CD4-positive, alpha-beta T cell treated with Interleukin-4 for 1 hour (primary cell): ENCODE measurements around the gene OR2T35.
"Not testable (repeated sequence)": the region's sequence is repeated elsewhere in the genome, so short reads cannot be mapped to it uniquely, and the experiment has no call there.

Source experiments
- DNase-seq, 2 donors: peaks; one replicate each; pipeline ENCODE4 v3.0.0-alpha.2; 2020 to 2022

OR2T35 gene

GRCh38 chr1:248645178-248645577, at the start of gene OR2T35:
Gene OR2T35, minus strand, starts transcription at chr1:248645278. Its CDS starts 6,020 bp downstream, at chr1:248639258.
- not testable (repeated sequence) for DNase-seq

GRCh38 chr1:248691567-248692155, 46.6 kb upstream of the OR2T35 start:
- DNase-seq = no peak

DNA sequence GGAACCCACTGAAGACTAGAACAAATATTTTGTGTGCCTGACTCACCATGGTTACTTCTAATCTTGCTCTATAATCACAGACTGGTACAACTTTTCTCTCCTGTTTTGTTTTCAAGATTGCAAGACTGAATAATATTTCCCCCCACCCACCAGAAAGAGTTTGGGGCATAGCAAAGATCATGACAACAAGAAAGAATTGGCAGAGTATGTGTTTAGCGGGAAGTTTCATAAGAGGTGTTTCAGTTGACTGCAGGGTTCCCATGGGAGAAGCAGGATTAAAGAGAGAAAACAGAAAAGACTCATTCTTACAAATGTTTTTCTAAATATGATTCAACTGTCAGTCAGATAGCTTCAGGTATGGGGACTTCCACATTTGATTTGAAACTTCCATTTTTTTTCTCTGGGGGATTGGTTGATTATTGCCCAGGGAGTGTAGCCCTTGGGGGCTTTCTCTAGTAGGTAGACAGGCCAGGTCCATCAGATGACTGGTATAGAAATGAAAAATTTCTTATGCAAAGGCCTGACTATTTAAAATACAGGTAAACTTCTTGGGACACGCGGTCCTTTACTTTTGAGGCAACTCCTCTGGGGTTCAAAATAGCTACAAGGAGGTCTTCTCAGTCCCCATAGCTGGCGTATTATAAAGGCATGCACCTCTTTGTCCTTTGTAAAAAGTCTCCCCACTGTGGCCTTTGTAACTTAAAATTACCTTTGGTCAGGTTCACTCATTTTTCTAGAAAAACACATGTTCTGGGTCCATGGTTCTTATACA, 43.6 kb upstream of the OR2T35 start:
- DNase-seq = no peak

GRCh38 chr1:248686815-248687214, 41.7 kb upstream of the OR2T35 start:
- DNase-seq = peak; percentile 20 to 23

GRCh38 chr1:248681651-248682050, 36.6 kb upstream of the OR2T35 start:
- no peak for DNase-seq

DNA sequence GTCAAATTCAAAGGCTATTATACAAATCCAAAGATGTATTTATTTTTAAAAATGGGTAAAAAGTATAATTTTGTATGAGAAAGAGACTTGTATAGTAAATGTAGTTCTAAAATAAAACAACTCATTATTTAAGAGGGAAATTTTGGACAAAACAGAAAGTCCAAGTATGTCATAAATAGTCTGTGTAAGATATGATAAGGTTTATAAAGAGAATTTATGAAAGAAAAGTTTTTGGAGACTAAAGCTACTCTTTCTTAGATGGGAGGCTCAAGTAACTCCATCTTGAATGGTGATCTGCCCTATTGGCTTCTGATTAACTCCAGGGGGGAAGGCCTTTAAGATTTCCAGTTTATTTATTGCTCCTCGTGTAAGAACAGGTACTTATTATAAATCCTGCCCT, 24.9 kb upstream of the OR2T35 start:
- no peak for DNase-seq

DNA sequence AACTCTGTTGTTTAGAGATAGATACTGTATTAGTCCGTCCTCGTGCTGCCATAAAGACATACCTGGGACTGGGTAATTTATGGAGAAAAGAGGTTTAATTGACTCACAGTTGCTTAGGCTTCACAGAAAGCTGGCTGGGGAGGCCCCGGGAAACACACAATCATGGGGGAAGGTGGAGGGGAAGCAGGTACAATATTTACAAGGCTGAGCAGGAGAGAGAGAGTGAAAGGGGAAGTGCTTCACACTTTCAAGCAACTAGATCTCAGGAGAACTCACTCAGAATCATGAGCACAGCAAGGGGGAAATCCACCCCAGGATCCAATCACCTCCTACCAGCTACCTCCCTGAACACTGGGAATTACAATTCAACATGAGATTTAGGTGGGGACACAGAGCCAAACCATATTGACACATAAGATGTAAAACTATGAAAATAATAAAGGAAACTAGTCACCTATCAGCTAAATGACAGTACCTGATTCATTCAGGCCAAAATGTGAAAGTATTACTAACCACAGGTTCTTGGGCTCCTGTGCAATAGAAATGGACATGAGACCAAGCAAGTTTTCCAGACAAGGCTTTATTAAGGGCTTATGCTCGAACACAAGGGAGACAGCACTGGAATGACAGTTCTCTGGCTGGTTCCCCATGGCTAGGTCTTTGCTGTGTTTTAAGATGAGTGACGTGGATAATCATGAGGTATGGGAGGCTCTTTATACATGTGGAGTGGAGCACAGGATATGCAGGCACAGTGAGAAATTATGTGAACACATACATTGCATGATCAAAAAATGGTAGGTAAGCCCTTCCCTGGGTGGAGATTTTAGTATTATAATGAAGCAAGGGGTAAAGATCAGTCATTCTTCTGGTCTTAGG, 18.6 kb upstream of the OR2T35 start:
- peak in 1 of 2 donors; percentile 16 for DNase-seq

- DNase-seq = not testable (repeated sequence)
Observed at GRCh38 chr1:248656797-248657196, 11.7 kb upstream of the OR2T35 start.

DNA sequence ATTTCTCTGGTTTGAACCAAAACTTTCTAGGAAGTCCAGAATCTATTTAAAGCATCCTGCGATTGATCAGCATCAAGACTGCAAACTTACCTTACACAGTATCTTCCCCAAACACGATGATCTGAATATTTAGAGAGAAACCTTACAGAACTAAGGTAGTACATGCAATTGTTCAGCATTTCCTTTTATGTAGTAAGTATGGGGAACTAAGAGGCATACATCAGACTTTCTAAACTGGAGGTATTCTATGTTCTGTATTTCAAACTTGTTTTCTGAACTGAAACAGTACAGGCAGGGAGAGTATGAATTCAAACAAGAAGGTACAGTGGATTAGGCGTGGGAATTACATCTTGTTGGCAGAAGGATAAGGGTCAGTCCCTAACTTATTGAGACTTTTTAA, 10.3 kb upstream of the OR2T35 start, which contains the start of gene OR2T27:
TSS of gene OR2T27 (minus strand) at position 175 of the 400 bp plus-strand sequence. CDS start 4,644 bp downstream, outside the sequence.
- not testable (repeated sequence) for DNase-seq

GRCh38 chr1:248648770-248649536, 3.9 kb upstream of the OR2T35 start:
- not testable (repeated sequence) for DNase-seq

GRCh38 chr1:248642971-248643651, 2.0 kb downstream of the OR2T35 start:
- not testable (repeated sequence) for DNase-seq

DNA sequence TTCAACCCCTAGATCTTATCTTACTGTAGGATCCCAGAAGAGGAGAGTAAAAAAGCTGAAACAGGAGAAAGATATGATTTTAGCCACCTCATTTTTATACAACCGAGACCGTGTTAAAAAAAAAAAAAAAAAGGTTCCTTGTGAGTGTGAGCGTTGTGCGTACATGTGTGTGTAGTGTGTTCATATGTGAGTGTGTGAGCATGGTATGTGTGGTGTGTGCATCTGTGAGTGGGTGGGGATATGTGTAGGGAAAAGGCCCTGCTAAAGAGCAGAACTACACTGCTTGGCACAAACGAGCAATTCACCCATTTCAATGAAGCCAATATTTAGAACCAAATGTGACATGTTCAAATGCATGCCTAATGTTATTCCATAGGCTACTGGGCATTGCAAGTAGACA, 3.5 kb downstream of the OR2T35 start:
- not testable (repeated sequence) for DNase-seq

- DNase-seq = not testable (repeated sequence)
Observed at GRCh38 chr1:248640906-248641305, 4.2 kb downstream of the OR2T35 start.

GRCh38 chr1:248639652-248640051, 5.4 kb downstream of the OR2T35 start:
- not testable (repeated sequence) for DNase-seq

- not testable (repeated sequence) for DNase-seq
Observed at GRCh38 chr1:248636612-248637011, 8.5 kb downstream of the OR2T35 start.

GRCh38 chr1:248634991-248635390, 10.1 kb downstream of the OR2T35 start, which contains the start of gene OR2T11:
Gene OR2T11, minus strand, starts transcription at chr1:248635091. Its CDS starts 7,963 bp downstream, at chr1:248627128.
- DNase-seq = not testable (repeated sequence)

- DNase-seq = no peak
Observed at GRCh38 chr1:248631354-248632008, 13.6 kb downstream of the OR2T35 start.

DNA sequence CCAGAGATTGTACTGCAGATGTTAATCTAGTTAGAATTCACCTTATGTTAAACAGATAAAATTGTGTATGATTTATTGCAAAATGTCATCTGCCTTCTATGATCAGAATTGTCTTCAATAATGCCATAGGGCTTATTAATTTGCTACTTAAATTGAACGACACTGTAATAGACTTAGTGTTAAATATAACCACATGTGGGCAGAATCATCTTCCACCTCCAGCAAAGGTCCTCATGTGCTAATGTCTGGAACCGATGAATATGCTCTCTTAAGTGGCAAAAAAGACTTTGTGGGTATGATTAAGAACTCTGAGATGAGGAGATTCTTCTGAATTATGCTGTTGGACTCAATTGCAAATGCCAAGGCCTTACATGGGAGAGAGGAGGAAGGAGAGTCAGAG, 14.5 kb downstream of the OR2T35 start:
- no peak for DNase-seq

- DNase-seq = no peak
Observed at GRCh38 chr1:248627971-248628844, 16.9 kb downstream of the OR2T35 start.

DNA sequence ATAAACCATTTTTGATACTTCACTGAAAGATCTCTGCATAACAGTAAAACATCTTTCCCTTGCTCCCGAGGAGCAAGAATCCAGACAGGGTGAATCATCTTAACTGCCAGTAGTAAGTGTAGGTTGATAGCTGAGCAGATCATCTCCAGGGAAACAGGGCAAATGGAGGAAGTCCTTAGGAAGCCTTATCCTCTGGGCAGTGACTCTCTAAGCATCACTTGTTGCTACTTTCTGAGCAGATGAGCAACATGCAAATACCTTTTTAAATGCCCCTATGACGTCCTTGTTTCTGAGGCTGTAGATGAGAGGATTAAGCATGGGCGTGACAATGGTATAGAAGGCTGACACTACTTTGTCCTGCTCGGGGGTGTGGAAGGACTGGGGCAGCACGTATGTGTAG, 19.1 kb downstream of the OR2T35 start:
- no peak for DNase-seq
